Tibial artery (tissue), 4 donors: ENCODE results near the gene ZNF337.
"Not testable (repeated sequence)": the region's sequence is repeated elsewhere in the genome, so short reads cannot be mapped to it uniquely, and the experiment has no call there.

Experiments
- DNase-seq, 2 donors: peaks; one replicate each; pipeline ENCODE4 v3.0.0-alpha.2; 2019
- H3K27ac ChIP-seq, 2 donors: fragments of 200-600 bp; sonication (generic) in 1 of 2; 1 replicate in 1 of 2; 2 replicates in 1 of 2; pipeline ENCODE4 v1.5.1; 2018 to 2019; ENCODE audit warnings: mild to moderate bottlenecking in 1 of 2
- H3K27me3 ChIP-seq, 2 donors: fragments of 200-600 bp; sonication (generic) in 1 of 2; one replicate each; pipeline versions ENCODE4 v1.5.1 to v1.6.0; 2016 to 2019
- H3K36me3 ChIP-seq, 3 donors: fragments of 200-600 bp; sonication (generic) in 2 of 3; one replicate each; pipeline ENCODE4 v1.5.1; 2016 to 2019; ENCODE audit warnings: mild to moderate bottlenecking in 2 of 3
- H3K4me1 ChIP-seq, 4 donors: fragments of 200-600 bp; sonication (generic) in 2 of 4; 1 replicate in 3 of 4; 2 replicates in 1 of 4; pipeline ENCODE4 v1.5.1; 2016 to 2019
- H3K4me3 ChIP-seq, 2 donors: fragments of 200-600 bp; sonication (generic) in 1 of 2; 1 replicate in 1 of 2; 2 replicates in 1 of 2; pipeline ENCODE4 v1.5.1; 2018 to 2019; ENCODE audit warnings: mild to moderate bottlenecking in 2 of 2
- H3K9me3 ChIP-seq, 3 donors: fragments of 200-600 bp; sonication (generic) in 1 of 3; one replicate each; pipeline ENCODE4 v1.5.1; 2016 to 2019
- intact Hi-C: fragments of 100-400 bp; cut with DNase I; formaldehyde crosslinking; loops from one replicate; pipeline ENCODE4 v1.15.0; 2023; ENCODE audit warnings: low total_unique reads
- TF ChIP-seq, protein P1 (sequence below), 2 experiments: fragments of 200-600 bp in 1 of 2; fragments of 450-650 bp in 1 of 2; IDR thresholded peaks; one replicate each; pipeline ENCODE4 v1.5.1; 2017 to 2019; ENCODE audit warnings: antibody characterized with exemption in 2 of 2, mild to moderate bottlenecking in 1 of 2, moderate library complexity in 1 of 2

The ZNF337 gene

DNA sequence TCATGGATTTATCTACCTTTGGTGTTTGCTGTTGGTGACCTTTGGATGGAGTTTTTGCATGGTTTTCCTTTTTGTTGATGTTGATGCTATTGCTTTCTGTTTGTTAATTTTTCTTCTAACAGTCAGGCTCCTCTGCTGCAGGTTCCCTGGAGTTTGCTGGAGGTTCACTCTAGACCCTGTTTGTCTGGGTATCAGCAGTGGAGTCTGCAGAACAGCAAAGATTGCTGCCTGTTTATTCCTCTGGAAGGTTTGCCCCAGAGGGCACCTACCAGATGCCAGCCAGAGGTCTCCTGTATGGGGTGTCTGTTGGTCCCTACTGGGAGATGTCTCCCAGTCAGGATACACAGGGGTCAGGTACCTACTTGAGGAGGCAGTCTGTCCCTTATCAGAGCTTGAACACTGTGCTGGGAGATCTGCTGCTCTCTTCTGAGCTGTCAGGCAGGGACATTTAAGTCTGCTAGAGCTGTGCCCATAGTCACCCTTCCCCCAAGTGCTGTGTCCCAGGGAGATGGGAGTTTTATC lies 9.2 kb upstream of the ZNF337 start:
- TF ChIP-seq, protein P1, sequence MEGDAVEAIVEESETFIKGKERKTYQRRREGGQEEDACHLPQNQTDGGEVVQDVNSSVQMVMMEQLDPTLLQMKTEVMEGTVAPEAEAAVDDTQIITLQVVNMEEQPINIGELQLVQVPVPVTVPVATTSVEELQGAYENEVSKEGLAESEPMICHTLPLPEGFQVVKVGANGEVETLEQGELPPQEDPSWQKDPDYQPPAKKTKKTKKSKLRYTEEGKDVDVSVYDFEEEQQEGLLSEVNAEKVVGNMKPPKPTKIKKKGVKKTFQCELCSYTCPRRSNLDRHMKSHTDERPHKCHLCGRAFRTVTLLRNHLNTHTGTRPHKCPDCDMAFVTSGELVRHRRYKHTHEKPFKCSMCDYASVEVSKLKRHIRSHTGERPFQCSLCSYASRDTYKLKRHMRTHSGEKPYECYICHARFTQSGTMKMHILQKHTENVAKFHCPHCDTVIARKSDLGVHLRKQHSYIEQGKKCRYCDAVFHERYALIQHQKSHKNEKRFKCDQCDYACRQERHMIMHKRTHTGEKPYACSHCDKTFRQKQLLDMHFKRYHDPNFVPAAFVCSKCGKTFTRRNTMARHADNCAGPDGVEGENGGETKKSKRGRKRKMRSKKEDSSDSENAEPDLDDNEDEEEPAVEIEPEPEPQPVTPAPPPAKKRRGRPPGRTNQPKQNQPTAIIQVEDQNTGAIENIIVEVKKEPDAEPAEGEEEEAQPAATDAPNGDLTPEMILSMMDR (IDR thresholded peaks at IDR 0.05), result no peak
- intact Hi-C loops, result no loop called here
- H3K9me3 ChIP-seq, result no peaks in the 10 kb centered on the region
- H3K4me1 ChIP-seq, result no peaks in the 10 kb centered on the region
- DNase-seq, result no peak
- no peak overlapping the region for H3K27ac ChIP-seq
- H3K4me3 ChIP-seq, result no peak overlapping the region
- no peaks in the 10 kb centered on the region for H3K27me3 ChIP-seq
- H3K36me3 ChIP-seq, result no peaks in the 10 kb centered on the region

DNA sequence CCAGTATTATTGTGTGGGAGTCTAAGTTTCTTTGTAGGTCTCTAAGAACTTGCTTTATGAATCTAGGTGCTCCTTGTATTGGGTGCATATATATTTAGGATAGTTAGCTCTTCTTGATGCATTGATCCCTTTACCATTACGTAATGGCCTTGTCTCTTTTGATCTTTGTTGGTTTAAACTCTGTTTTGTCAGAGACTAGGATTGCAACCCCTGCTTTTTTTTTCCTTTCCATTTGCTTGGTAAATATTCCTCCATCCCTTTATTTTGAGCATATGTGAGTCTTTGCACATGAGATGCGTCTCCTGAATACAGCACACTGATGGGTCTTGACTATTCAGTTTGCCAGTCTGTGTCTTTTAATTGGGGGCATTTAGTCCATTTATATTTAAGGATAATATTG lies 7.7 kb upstream of the ZNF337 start:
- H3K4me1 ChIP-seq, H3K9me3 ChIP-seq, H3K36me3 ChIP-seq, H3K4me3 ChIP-seq, intact Hi-C loops, DNase-seq, H3K27ac ChIP-seq, H3K27me3 ChIP-seq: not testable (repeated sequence)

DNA sequence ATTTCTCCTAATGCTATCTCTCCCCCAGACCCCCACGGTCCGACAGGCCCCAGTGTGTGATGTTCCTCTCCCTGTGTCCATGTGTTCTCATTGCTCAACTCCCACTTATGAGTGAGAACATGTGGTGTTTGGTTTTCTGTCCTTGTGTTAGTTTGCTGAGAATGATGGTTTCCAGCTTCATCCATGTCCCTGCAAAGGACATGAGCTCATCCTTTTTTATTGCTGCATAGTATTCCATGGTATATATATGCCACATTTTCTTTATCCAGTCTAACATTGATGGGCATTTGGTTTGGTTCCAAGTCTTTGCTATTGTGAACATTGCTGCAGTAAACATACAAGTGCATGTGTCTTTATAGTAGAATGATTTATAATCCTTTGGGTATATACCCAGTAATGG lies 4.2 kb upstream of the ZNF337 start:
- H3K27ac ChIP-seq, H3K27me3 ChIP-seq, H3K36me3 ChIP-seq, H3K9me3 ChIP-seq, H3K4me3 ChIP-seq, intact Hi-C loops, H3K4me1 ChIP-seq, DNase-seq: not testable (repeated sequence)

DNA sequence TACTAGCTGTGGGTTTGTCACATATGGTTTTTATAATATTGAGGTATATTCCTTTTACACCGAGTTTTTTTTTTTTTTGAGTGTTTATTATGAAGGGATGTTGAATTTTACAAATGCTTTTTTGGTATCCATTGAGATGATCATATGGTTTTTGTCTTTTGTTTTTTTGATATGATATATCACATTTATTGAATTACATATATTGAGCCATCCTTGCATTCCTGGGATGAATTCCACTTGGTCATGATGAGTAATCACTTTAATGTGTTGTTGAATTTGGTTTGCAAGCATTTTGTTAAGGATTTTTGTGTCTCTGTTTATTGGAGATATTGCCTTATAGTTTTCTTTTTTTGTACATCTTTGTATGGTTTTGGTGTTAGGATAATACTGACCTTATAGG lies 3.3 kb upstream of the ZNF337 start:
- TF ChIP-seq, protein P1 (IDR thresholded peaks at IDR 0.05), result no peak

DNA sequence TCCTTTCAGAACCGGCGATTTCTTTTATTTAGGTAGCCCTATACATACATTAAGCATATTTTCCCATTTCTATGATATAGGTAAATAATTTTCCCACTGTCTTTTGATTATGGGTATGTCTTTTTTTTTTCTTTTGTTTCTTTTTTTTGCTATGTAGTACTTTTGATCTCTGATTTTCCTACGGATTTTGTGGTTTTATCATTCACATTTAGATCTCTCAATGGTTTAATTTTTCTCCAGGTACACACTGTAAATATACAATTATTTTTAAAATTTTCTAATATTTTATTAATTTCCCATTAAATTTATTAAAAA lies 436 bp upstream of the ZNF337 start:
- TF ChIP-seq, protein P1 (IDR thresholded peaks at IDR 0.05), result no peak
- peak overlapping the region; percentile 78 to 97 for H3K4me3 ChIP-seq
- no peaks in the 10 kb centered on the region for H3K36me3 ChIP-seq
- intact Hi-C loops, result loop anchor here (2.0 kb wide), 1 partner anchor 72 kb away; the partner anchor contains the start of gene NANP
- peak overlapping the region; percentile 87 to 95 for H3K27ac ChIP-seq
- H3K9me3 ChIP-seq, result no peaks in the 10 kb centered on the region
- peaks cover 0 to 15% (median 8%) of the 10 kb centered on the region in 4 donors for H3K4me1 ChIP-seq
- H3K27me3 ChIP-seq, result no peaks in the 10 kb centered on the region
- no peak for DNase-seq

More for the DNA sequence above, 3.3 kb upstream of the ZNF337 start:
- no peak for DNase-seq
- H3K4me3 ChIP-seq, result no peak overlapping the region
- peaks cover 0 to 11% (median 8%) of the 10 kb centered on the region in 4 donors for H3K4me1 ChIP-seq
- no peaks in the 10 kb centered on the region for H3K36me3 ChIP-seq
- intact Hi-C loops, result no loop called here
- no peaks in the 10 kb centered on the region for H3K9me3 ChIP-seq
- no peak overlapping the region for H3K27ac ChIP-seq
- H3K27me3 ChIP-seq, result no peaks in the 10 kb centered on the region

DNA sequence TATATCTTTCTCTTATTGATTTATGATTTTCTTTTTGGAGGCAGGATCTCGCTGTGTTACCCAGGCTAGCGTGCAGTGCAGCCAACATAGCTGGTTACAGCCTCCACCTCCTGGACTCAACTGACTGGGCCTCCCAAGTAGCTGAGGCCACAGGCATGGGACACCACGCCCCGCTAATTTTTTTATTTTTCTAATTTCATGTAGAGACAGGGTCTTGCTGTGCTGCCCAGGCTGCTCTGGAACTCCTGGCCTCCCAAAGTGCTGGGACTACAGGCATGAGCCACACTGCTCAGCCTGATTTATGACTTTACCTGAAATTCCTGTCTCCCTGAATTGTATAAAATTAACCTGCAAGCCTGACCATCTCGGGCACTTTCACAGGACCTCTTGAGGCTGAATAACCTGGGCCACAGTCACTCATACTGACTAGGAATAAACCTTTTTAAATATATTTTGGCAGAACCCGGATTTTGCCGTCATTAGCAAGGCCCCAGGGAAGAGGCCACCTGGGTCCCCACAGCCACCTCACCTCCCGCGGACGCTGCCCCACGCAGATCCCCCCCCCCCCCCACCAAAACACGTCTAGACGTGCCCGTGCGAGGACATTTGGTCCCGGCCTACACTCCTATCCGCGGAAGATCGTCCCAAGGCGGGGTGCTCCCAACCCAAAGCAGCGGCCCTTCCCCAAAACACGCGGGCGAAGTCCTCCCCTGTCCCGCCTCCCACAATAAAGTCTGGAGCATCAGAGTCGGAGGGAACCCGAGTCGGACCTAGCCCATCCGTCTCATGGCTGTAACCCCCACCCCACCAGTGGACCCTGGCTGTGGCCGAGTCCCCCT lies 902 bp downstream of the ZNF337 start:
- H3K4me1 ChIP-seq, result peaks cover 0 to 15% (median 8%) of the 10 kb centered on the region in 4 donors
- no peaks in the 10 kb centered on the region for H3K9me3 ChIP-seq
- peak overlapping the region; percentile 87 to 95 for H3K27ac ChIP-seq
- no peak for DNase-seq
- intact Hi-C loops, result loop anchor here (2.0 kb wide), 1 partner anchor 71 kb away; the partner anchor contains the start of gene NANP
- no peaks in the 10 kb centered on the region for H3K27me3 ChIP-seq
- H3K4me3 ChIP-seq, result peak overlapping the region; percentile 78 to 97
- TF ChIP-seq, protein P1 (IDR thresholded peaks at IDR 0.05), result no peak
- no peaks in the 10 kb centered on the region for H3K36me3 ChIP-seq
